K562 (cell line): ENCODE measurements around the gene FXYD3. TPM values are rescaled to one million over a fixed set of nuclear protein-coding genes. Genes with fewer than 3 reads are reported as not detected.

ENCODE experiments used
- ATAC-seq: fragments of 200-7000 bp; cut with Tn5 transposase; 3 replicates; pipeline ENCODE4 v1.9.1; 2020; ENCODE audit warnings: moderate library complexity
- BruUV-seq: library from RNA; stranded (reverse); fragments of 400-500 nt; replicated peaks from 2 replicates; lab custom pipeline; 2021; lab: Mats Ljungman, UMichigan
- CTCF ChIA-PET: fragments of 300-600 bp; formaldehyde crosslinking; extraction: SDS; loops from one replicate; lab custom pipeline; 2021; ENCODE audit warnings: low intra/inter-chr PET ratio; lab: Yijun Ruan, JAX
- POLR2A ChIA-PET: fragments of 300-600, 350-650 bp; sonication (Branson Sonifier 250); formaldehyde crosslinking; extraction: SDS; loops from one replicate; lab custom pipeline; 2021; ENCODE audit warnings: antibody characterized with exemption, inconsistent platforms; lab: Yijun Ruan, JAX
- DNase-seq, 4 experiments: peaks; one replicate each; pipeline versions ENCODE4 v3.0.0 to v3.0.0-alpha.2; 2011 to 2018; ENCODE audit warnings: low spot score in 3 of 4, mixed read lengths in 3 of 4; ENCODE audit errors: extremely low read depth in 1 of 4
- FAIRE-seq: peaks from 2 replicates; lab custom pipeline; 2011; peaks lifted over from hg19 to GRCh38; lab: Jason Lieb, UNC
- H2AFZ ChIP-seq: 2 replicates; pipeline ENCODE4 v1.6.0; 2011; ENCODE audit warnings: low read depth, low read length, control low read depth, inconsistent platforms
- H3K27ac ChIP-seq: fragments of 200-600 bp; 3 replicates; pipeline ENCODE4 v1.8.0; 2011; ENCODE audit warnings: low read depth, mild to moderate bottlenecking, control low read depth, inconsistent platforms, low read length, moderate library complexity, mixed read lengths; ENCODE audit errors: extremely low read depth
- H3K27me3 ChIP-seq, 2 experiments: fragments of 300-600 bp in 1 of 2; 2 replicates in 1 of 2; 3 replicates in 1 of 2; pipeline versions ENCODE4 v1.6.0 to v1.8.0; 2011; ENCODE audit warnings: inconsistent platforms in 2 of 2, low read length in 2 of 2, mild to moderate bottlenecking in 1 of 2, mixed read lengths in 1 of 2, moderate library complexity in 1 of 2; ENCODE audit not compliant: control insufficient read depth in 2 of 2, insufficient read depth in 2 of 2
- H3K36me3 ChIP-seq: fragments of 300-600 bp; 3 replicates; pipeline ENCODE4 v1.8.0; 2011; ENCODE audit warnings: mild to moderate bottlenecking, low read length, inconsistent platforms; ENCODE audit not compliant: control insufficient read depth, insufficient read depth
- H3K4me1 ChIP-seq, 2 experiments: fragments of 200-600 bp in 1 of 2; replicated peaks in 1 of 2; 2 replicates in 1 of 2; 3 replicates in 1 of 2; pipeline versions ENCODE4 v1.5.1 to v1.8.0; 2011; ENCODE audit warnings: inconsistent platforms in 2 of 2, low read length in 2 of 2, mild to moderate bottlenecking in 1 of 2, mixed read lengths in 1 of 2, moderate library complexity in 1 of 2; ENCODE audit not compliant: control insufficient read depth in 2 of 2, insufficient read depth in 2 of 2
- H3K4me2 ChIP-seq: 2 replicates; pipeline ENCODE4 v1.6.1; 2011; ENCODE audit warnings: low read length, control low read depth, inconsistent platforms, mixed read lengths; ENCODE audit not compliant: insufficient read depth
- H3K4me3 ChIP-seq: fragments of 200-600 bp; sonication (generic), shearing (Covaris generic); 2 replicates; pipeline ENCODE4 v1.5.1; 2016; ENCODE audit warnings: control low read depth, inconsistent platforms
- H3K79me2 ChIP-seq: fragments of 200-600 bp; 3 replicates; pipeline ENCODE4 v1.8.0; 2011; ENCODE audit warnings: low read length, inconsistent platforms; ENCODE audit not compliant: control insufficient read depth, insufficient read depth
- H3K9ac ChIP-seq, 2 experiments: 2 replicates each; pipeline versions ENCODE4 v1.6.0 to v1.6.1; 2011; ENCODE audit warnings: low read depth in 2 of 2, low read length in 2 of 2, control low read depth in 1 of 2, inconsistent platforms in 1 of 2, mild to moderate bottlenecking in 1 of 2, mixed read lengths in 1 of 2; ENCODE audit not compliant: insufficient read depth in 1 of 2
- H3K9me1 ChIP-seq: one replicate; pipeline ENCODE4 v1.6.0; 2011; ENCODE audit warnings: inconsistent platforms, mild to moderate bottlenecking, low read length, moderate library complexity; ENCODE audit not compliant: control insufficient read depth, insufficient read depth
- H3K9me3 ChIP-seq: replicated peaks from 2 replicates; pipeline ENCODE4 v1.5.1; 2011; ENCODE audit warnings: low read depth, low read length, inconsistent platforms; ENCODE audit not compliant: control insufficient read depth, insufficient read depth
- H4K20me1 ChIP-seq: replicated peaks from 2 replicates; pipeline ENCODE4 v1.6.1; 2011; ENCODE audit warnings: low read length, inconsistent platforms, mixed read lengths; ENCODE audit not compliant: control insufficient read depth, insufficient read depth
- WGBS: fragments of 100-300 bp; shearing (Covaris generic); methylation state at CpG from one replicate; pipeline ENCODE4 v1.1.6; 2016; ENCODE audit warnings: low coverage, mixed read lengths; ENCODE audit not compliant: insufficient coverage; ENCODE audit errors: missing lambda C conversion rate; 5-methylcytosine and 5-hydroxymethylcytosine counted together
- in situ Hi-C: fragments of 300-500 bp; cut with MboI; formaldehyde crosslinking; loops from 4 replicates; pipeline ENCODE4 v1.15.0; 2018; ENCODE audit warnings: inconsistent platforms, mixed read lengths
- intact Hi-C: fragments of 100-400 bp; cut with micrococcal nuclease; formaldehyde crosslinking; loops from 2 replicates; pipeline ENCODE4 v1.14.2; 2022
- polyA plus RNA-seq, 8 experiments: library from polyadenylated mRNA; depleted of rRNA in 4 of 8; stranded (reverse) in 5 of 8; unstranded in 3 of 8; fragments of >200 nt; fragmentation: Nextera tagmentation in 2 of 8; fragmentation: Illumina TruSeq in 1 of 8; extraction: Ambion mirVana in 2 of 8; extraction: Trizol in 1 of 8; gene quantifications; 2 replicates each; pipeline versions ENCODE4 v1.2.1 to v1.2.3, GENCODE V29; 2011 to 2014; ENCODE audit warnings: inconsistent platforms in 1 of 8, missing spikeins in 1 of 8
- total RNA-seq, 7 experiments: library from RNA; depleted of rRNA in 6 of 7; stranded (reverse); fragments of >200 nt in 6 of 7; fragmentation: Illumina TruSeq in 2 of 7; extraction: Trizol in 2 of 7; gene quantifications; 2 replicates each; pipeline versions ENCODE4 v1.2.1 to v1.2.3, GENCODE V29; 2011 to 2021; ENCODE audit warnings: low replicate concordance in 1 of 7
- TF ChIP-seq, protein P1 (sequence below), 2 experiments: fragments of 450-650 bp in 1 of 2; sonication (generic) in 1 of 2; formaldehyde crosslinking in 1 of 2; IDR thresholded peaks in 1 of 2; conservative IDR thresholded peaks in 1 of 2; 2 replicates each; pipeline versions ENCODE4 v1.6.1 to v1.8.1; 2016 to 2023; ENCODE audit warnings: mild to moderate bottlenecking in 2 of 2, moderate library complexity in 2 of 2, inconsistent platforms in 1 of 2, missing genetic modification reagents in 1 of 2
- TF ChIP-seq, protein P2 (sequence below): sonication (generic); formaldehyde crosslinking; IDR thresholded peaks from 2 replicates; pipeline ENCODE4 v1.8.0; 2023; ENCODE audit warnings: missing genetic modification reagents, mild to moderate bottlenecking, borderline replicate concordance

The FXYD3 gene
- total and polyA plus RNA-seq, 9 of the 15 experiments (the other 6 are each of a cell fraction or from before 2014, with no cell fraction given) = 0.24 TPM; not detected in 8

DNA sequence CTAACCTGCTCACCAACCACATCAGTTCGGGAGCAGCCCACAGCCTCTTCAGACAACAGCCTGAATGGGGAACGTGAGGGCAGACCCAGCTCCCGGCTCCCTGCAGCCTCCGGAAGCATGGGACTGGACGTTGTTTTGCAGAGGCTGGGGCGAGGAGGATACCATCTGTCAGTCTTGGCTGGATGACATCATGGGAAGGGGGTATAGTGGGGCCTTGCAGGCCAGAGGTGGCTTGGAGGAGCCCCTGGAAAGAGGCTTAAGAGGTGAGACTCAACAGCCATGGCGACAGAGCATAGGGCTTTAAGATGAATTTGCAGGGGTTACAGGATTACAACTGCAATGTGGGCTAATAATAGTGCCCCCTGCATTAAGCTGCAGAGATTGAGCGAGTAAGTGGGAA lies 1.5 kb downstream of the FXYD3 start:
- 0 out of 4 replicates have a peak overlapping the region, but pooled peaks of 1 of the 2 experiments have one; percentile 11 for H3K9ac ChIP-seq
- H3K9me3 ChIP-seq = no peaks in the 10 kb centered on the region
- H3K4me3 ChIP-seq = no peak overlapping the region
- ATAC-seq = no peak
- H2AFZ ChIP-seq = no peak overlapping the region
- H3K79me2 ChIP-seq = no peaks in the 10 kb centered on the region
- peaks cover 0 to 21% of the 10 kb centered on the region in 2 experiments; a peak in 4 of 5 replicates for H3K27me3 ChIP-seq
- POLR2A ChIA-PET = interaction anchor here (0.7 kb wide), 1 partner anchor 25 kb away, joined by 4 read pairs; no protein-coding TSS in a partner anchor
- 10% methylated on average over 8 of the region's 8 CpGs for WGBS
- no TSS peak for BruUV-seq
- TF ChIP-seq, protein P1, sequence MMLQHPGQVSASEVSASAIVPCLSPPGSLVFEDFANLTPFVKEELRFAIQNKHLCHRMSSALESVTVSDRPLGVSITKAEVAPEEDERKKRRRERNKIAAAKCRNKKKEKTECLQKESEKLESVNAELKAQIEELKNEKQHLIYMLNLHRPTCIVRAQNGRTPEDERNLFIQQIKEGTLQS (IDR thresholded peaks at IDR 0.05) = peak; percentile 33; the same call in 1 of the 2 replicates
- TF ChIP-seq, protein P1 (CRISPR knock-in tag; conservative IDR thresholded peaks at IDR 0.05) = no peak
- TF ChIP-seq, protein P2, sequence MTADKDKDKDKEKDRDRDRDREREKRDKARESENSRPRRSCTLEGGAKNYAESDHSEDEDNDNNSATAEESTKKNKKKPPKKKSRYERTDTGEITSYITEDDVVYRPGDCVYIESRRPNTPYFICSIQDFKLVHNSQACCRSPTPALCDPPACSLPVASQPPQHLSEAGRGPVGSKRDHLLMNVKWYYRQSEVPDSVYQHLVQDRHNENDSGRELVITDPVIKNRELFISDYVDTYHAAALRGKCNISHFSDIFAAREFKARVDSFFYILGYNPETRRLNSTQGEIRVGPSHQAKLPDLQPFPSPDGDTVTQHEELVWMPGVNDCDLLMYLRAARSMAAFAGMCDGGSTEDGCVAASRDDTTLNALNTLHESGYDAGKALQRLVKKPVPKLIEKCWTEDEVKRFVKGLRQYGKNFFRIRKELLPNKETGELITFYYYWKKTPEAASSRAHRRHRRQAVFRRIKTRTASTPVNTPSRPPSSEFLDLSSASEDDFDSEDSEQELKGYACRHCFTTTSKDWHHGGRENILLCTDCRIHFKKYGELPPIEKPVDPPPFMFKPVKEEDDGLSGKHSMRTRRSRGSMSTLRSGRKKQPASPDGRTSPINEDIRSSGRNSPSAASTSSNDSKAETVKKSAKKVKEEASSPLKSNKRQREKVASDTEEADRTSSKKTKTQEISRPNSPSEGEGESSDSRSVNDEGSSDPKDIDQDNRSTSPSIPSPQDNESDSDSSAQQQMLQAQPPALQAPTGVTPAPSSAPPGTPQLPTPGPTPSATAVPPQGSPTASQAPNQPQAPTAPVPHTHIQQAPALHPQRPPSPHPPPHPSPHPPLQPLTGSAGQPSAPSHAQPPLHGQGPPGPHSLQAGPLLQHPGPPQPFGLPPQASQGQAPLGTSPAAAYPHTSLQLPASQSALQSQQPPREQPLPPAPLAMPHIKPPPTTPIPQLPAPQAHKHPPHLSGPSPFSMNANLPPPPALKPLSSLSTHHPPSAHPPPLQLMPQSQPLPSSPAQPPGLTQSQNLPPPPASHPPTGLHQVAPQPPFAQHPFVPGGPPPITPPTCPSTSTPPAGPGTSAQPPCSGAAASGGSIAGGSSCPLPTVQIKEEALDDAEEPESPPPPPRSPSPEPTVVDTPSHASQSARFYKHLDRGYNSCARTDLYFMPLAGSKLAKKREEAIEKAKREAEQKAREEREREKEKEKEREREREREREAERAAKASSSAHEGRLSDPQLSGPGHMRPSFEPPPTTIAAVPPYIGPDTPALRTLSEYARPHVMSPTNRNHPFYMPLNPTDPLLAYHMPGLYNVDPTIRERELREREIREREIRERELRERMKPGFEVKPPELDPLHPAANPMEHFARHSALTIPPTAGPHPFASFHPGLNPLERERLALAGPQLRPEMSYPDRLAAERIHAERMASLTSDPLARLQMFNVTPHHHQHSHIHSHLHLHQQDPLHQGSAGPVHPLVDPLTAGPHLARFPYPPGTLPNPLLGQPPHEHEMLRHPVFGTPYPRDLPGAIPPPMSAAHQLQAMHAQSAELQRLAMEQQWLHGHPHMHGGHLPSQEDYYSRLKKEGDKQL (CRISPR knock-in tag) = no peak
- TF ChIP-seq, all 486 proteins: peak for 1
- DNase-seq (no peak), FAIRE-seq (no peak)
- Histone ChIP-seq H3K9me1 (no peaks in the 10 kb centered on the region), H3K4me2 (no peak overlapping the region), H3K36me3 (no peaks in the 10 kb centered on the region), H3K4me1 (peaks cover 9 to 44% of the 10 kb centered on the region in 2 experiments; a peak in 4 of 5 replicates), H3K27ac (no peak overlapping the region), H4K20me1 (no peaks in the 10 kb centered on the region)
- CTCF ChIA-PET = no interaction called here
- intact Hi-C loops (no loop called here), in situ Hi-C loops (no loop called here)
